Neuronal stem cell (in vitro differentiated cells): ENCODE results near the gene WNT6.

ENCODE experiments used
- DNase-seq: peaks from one replicate; pipeline ENCODE4 v3.0.0-alpha.2; 2013; ENCODE audit warnings: low spot score
- H2AFZ ChIP-seq: one replicate; pipeline ENCODE4 v1.6.1; 2013; ENCODE audit warnings: mild to moderate bottlenecking, low read length, inconsistent platforms
- H2AK5ac ChIP-seq: 2 replicates; pipeline ENCODE4 v1.6.1; 2013; ENCODE audit warnings: low read depth, mild to moderate bottlenecking, inconsistent platforms, low read length, moderate library complexity, mixed read lengths
- H2BK120ac ChIP-seq: 2 replicates; pipeline ENCODE4 v1.6.1; 2013; ENCODE audit warnings: low read depth, mild to moderate bottlenecking, inconsistent platforms, low read length, moderate library complexity, mixed read lengths
- H2BK12ac ChIP-seq: one replicate; pipeline ENCODE4 v1.6.1; 2013; ENCODE audit warnings: low read length, inconsistent platforms
- H2BK15ac ChIP-seq: 2 replicates; pipeline ENCODE4 v1.6.1; 2013; ENCODE audit warnings: mild to moderate bottlenecking, low read length, inconsistent platforms, mixed read lengths
- H2BK5ac ChIP-seq: one replicate; pipeline ENCODE4 v1.6.1; 2013; ENCODE audit warnings: inconsistent platforms, mild to moderate bottlenecking, low read length, moderate library complexity
- H3K14ac ChIP-seq: one replicate; pipeline ENCODE4 v1.6.1; 2013; ENCODE audit warnings: low read length, inconsistent platforms
- H3K18ac ChIP-seq: 2 replicates; pipeline ENCODE4 v1.6.1; 2013; ENCODE audit warnings: low read length, inconsistent platforms
- H3K23ac ChIP-seq: 2 replicates; pipeline ENCODE4 v1.6.1; 2013; ENCODE audit warnings: low read depth, mild to moderate bottlenecking, mixed read lengths, low read length, inconsistent platforms; ENCODE audit not compliant: poor library complexity
- H3K27ac ChIP-seq: replicated peaks from 3 replicates; pipeline ENCODE4 v1.5.1; 2013; ENCODE audit warnings: low read length, inconsistent platforms
- H3K27me3 ChIP-seq, 3 experiments: 2 replicates each; pipeline ENCODE4 v1.6.1; 2013; ENCODE audit warnings: low read length in 3 of 3, mild to moderate bottlenecking in 2 of 3, inconsistent platforms in 1 of 3, low read depth in 1 of 3, mixed read lengths in 1 of 3, moderate library complexity in 1 of 3; ENCODE audit not compliant: control insufficient read depth in 3 of 3, insufficient read depth in 3 of 3
- H3K36me3 ChIP-seq, 2 donors: replicated peaks in 1 of 2; 2 replicates each; pipeline ENCODE4 v1.6.1; 2013; ENCODE audit warnings: low read length in 2 of 2; ENCODE audit not compliant: control insufficient read depth in 2 of 2, insufficient read depth in 2 of 2
- H3K4ac ChIP-seq: 2 replicates; pipeline ENCODE4 v1.6.1; 2013; ENCODE audit warnings: inconsistent platforms, mild to moderate bottlenecking, low read length, moderate library complexity
- H3K4me1 ChIP-seq, 2 donors: 1 replicate in 1 of 2; 2 replicates in 1 of 2; pipeline ENCODE4 v1.6.1; 2013; ENCODE audit warnings: low read length in 2 of 2, low read depth in 1 of 2; ENCODE audit not compliant: control insufficient read depth in 2 of 2, insufficient read depth in 1 of 2
- H3K4me2 ChIP-seq: one replicate; pipeline ENCODE4 v1.6.1; 2013; ENCODE audit warnings: mild to moderate bottlenecking, low read length, inconsistent platforms; ENCODE audit not compliant: insufficient read depth, poor library complexity, severe bottlenecking
- H3K4me3 ChIP-seq, 2 donors: 2 replicates each; pipeline ENCODE4 v1.5.1; 2013; ENCODE audit warnings: low read length in 2 of 2, mild to moderate bottlenecking in 2 of 2, inconsistent platforms in 1 of 2, moderate library complexity in 1 of 2
- H3K79me1 ChIP-seq: one replicate; pipeline ENCODE4 v1.6.1; 2013; ENCODE audit warnings: low read depth, mild to moderate bottlenecking, inconsistent platforms, low read length, moderate library complexity
- H3K9ac ChIP-seq: one replicate; pipeline ENCODE4 v1.6.1; 2013; ENCODE audit warnings: mild to moderate bottlenecking, low read depth, low read length, inconsistent platforms; ENCODE audit not compliant: poor library complexity
- H3K9me3 ChIP-seq, 2 donors: replicated peaks in 1 of 2; 2 replicates each; pipeline versions ENCODE3 to v1.6.1; 2013; ENCODE audit warnings: low read length in 2 of 2, mild to moderate bottlenecking in 2 of 2, inconsistent platforms in 1 of 2, low read depth in 1 of 2, mixed read lengths in 1 of 2, moderate library complexity in 1 of 2; ENCODE audit not compliant: control insufficient read depth in 2 of 2, insufficient read depth in 1 of 2
- H4K8ac ChIP-seq: one replicate; pipeline ENCODE4 v1.6.1; 2013; ENCODE audit warnings: low read depth, mild to moderate bottlenecking, inconsistent platforms, low read length, moderate library complexity
- H4K91ac ChIP-seq: one replicate; pipeline ENCODE4 v1.6.1; 2013; ENCODE audit warnings: low read length, low read depth, mild to moderate bottlenecking, inconsistent platforms; ENCODE audit not compliant: poor library complexity
- WGBS, 2 donors: extraction: QIAGEN DNeasy Blood & Tissue Kit; methylation state at CpG; one replicate each; pipeline ENCODE4 v1.1.7; 2013; ENCODE audit warnings: missing lambda C conversion rate in 2 of 2, mixed read lengths in 1 of 2; ENCODE audit not compliant: insufficient read length in 2 of 2, insufficient replicate concordance in 1 of 2; ENCODE audit errors: extremely low coverage in 2 of 2; 5-methylcytosine and 5-hydroxymethylcytosine counted together

Gene WNT6

DNA sequence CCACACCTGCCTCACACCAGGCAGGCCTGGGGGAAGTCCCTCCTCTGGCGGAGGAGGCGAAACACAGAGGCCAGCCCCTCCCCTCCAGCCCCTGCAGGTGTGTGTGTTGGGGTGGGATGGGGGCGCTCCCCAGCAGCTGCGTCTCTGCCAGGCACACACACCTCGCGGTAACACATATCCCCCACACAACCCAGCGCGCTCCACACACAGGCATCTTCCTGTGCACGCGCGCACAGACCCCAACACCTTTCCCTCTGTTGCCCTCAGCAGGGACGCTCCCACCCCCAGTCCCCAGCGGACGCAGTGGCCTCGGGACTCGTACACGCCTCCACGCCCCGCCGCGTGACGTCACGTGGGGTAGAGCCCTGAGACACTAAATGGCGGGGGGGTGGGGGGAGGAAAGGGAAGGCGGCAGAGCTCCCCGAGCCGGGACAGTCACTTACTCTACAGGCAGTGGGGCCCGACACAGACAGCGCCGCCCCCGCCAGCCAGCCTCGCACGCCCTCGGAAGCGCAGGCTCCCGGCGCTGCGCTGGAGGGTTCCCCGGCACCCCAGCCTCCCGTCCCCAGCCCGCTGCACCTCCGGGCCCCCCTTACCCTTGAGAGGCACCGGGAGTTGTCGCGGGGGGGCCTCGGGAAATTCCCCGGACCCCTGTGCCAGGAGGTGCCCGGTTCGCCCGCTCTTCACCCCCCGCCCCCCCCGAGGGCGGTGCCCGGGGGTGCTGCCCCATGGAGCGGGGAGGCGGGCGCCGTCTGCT is 20.7 kb downstream of the WNT6 start, which contains the start of gene WNT10A:
TSS of gene WNT10A (plus strand) at position 751 of the 757 bp plus-strand sequence. CDS start 144 bp downstream, outside the sequence.
- no peak within 1 kb of the TSS for H3K4ac ChIP-seq
- H3K9ac ChIP-seq: peak within 1 kb of the TSS; percentile 57
- H3K4me2 ChIP-seq: peak within 1 kb of the TSS; percentile 35
- H3K4me1 ChIP-seq: peaks cover 8 to 18% of the 10 kb centered on the region in 2 donors
- H3K27ac ChIP-seq: no peak within 1 kb of the TSS
- H2BK5ac ChIP-seq: peak within 1 kb of the TSS; percentile 31
- DNase-seq: no peak
- no peak within 1 kb of the TSS for H2BK15ac ChIP-seq
- H4K8ac ChIP-seq: no peak within 1 kb of the TSS
- no peak within 1 kb of the TSS for H3K4me3 ChIP-seq
- peak within 1 kb of the TSS; percentile 35 for H3K23ac ChIP-seq
- no peak within 1 kb of the TSS for H4K91ac ChIP-seq
- H2BK12ac ChIP-seq: no peak within 1 kb of the TSS
- peak within 1 kb of the TSS; percentile 46 for H2AK5ac ChIP-seq
- H3K36me3 ChIP-seq: no peaks in the 10 kb centered on the region
- peak within 1 kb of the TSS; percentile 40 for H3K18ac ChIP-seq
- H2BK120ac ChIP-seq: no peak within 1 kb of the TSS
- peaks cover 31 to 98% (median 91%) of the 10 kb centered on the region in 3 experiments for H3K27me3 ChIP-seq
- WGBS, 2 donors: no CpG with 5 or more reads among the region's 58 CpGs
- no peak within 1 kb of the TSS for H2AFZ ChIP-seq
- H3K14ac ChIP-seq: no peak within 1 kb of the TSS
- no peaks in the 10 kb centered on the region for H3K9me3 ChIP-seq
- H3K79me1 ChIP-seq: no peaks in the 10 kb centered on the region

DNA sequence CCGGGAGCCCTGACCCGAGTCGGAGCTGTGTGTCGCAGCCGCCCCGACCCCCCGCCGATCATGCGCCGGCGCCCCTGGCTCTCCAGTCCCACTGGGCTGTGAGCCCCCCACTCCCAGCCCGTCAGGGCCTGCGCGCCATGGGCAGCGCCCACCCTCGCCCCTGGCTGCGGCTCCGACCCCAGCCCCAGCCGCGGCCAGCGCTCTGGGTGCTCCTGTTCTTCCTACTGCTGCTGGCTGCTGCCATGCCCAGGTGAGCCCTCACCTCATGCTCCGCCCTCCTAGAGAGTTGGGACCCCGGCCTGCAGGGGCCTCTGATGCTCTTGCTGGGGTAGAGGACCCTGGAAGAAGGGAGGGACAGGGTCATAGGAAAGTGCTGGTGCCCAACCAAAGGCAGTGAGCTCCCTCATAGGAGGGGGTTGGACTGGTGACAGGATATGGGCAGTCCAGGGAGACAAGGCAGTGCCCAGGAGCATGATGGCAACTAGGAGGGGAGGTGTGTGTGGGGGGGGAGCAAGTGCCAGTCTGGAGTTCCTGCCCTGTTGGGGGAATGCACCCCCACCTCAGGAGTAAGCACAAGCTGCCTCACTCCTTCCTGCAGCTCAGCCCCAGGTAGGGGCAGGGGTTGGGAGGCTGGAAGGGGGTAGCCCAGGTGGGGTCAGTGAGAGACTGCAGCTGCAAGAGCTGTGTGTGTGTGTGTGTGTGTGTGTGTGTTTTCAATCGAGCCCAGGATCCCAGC is 21.4 kb downstream of the WNT6 start:
- Histone ChIP-seq H3K4me2 (no peak overlapping the region), H3K4ac (no peak overlapping the region), H3K9me3 (no peaks in the 10 kb centered on the region), H3K27me3 (peaks cover 31 to 98% (median 91%) of the 10 kb centered on the region in 3 experiments), H3K9ac (no peak overlapping the region), H2BK120ac (no peak overlapping the region), H4K8ac (no peak overlapping the region), H3K18ac (no peak overlapping the region), H2AK5ac (no peak overlapping the region), H3K27ac (no peak overlapping the region), H2BK12ac (no peak overlapping the region), H4K91ac (no peak overlapping the region), H3K4me1 (peaks cover 8 to 19% of the 10 kb centered on the region in 2 donors), H3K14ac (no peak overlapping the region), H2BK5ac (peak overlapping the region; percentile 31), H3K79me1 (no peaks in the 10 kb centered on the region), H2BK15ac (no peak overlapping the region), H2AFZ (no peak overlapping the region), H3K4me3 (no peak overlapping the region), H3K23ac (no peak overlapping the region), H3K36me3 (no peaks in the 10 kb centered on the region)
- no peak for DNase-seq
- whole genome bisulfite sequencing, 2 donors: no CpG with 5 or more reads among the region's 24 CpGs

- H3K4me3 ChIP-seq: no peak overlapping the region
- no peak overlapping the region for H3K4me2 ChIP-seq
- H3K14ac ChIP-seq: no peak overlapping the region
- H2BK120ac ChIP-seq: no peak overlapping the region
- no peak overlapping the region for H3K18ac ChIP-seq
- H2AFZ ChIP-seq: no peak overlapping the region
- H4K91ac ChIP-seq: no peak overlapping the region
- H3K27ac ChIP-seq: no peak overlapping the region
- no peak overlapping the region for H3K23ac ChIP-seq
- no peak overlapping the region for H2BK12ac ChIP-seq
- H3K4ac ChIP-seq: no peak overlapping the region
- H4K8ac ChIP-seq: no peak overlapping the region
- H3K9me3 ChIP-seq: no peaks in the 10 kb centered on the region
- H3K4me1 ChIP-seq: peaks cover 11 to 20% of the 10 kb centered on the region in 2 donors
- H3K9ac ChIP-seq: no peak overlapping the region
- H3K36me3 ChIP-seq: no peaks in the 10 kb centered on the region
- H2BK5ac ChIP-seq: no peak overlapping the region
- H2BK15ac ChIP-seq: no peak overlapping the region
- H2AK5ac ChIP-seq: no peak overlapping the region
- H3K27me3 ChIP-seq: peaks cover 31 to 95% (median 90%) of the 10 kb centered on the region in 3 experiments
- no peak for DNase-seq
- no CpG with 5 or more reads among the region's 13 CpGs for WGBS, 2 donors
- H3K79me1 ChIP-seq: no peaks in the 10 kb centered on the region
Observed at GRCh38 chr2:218881744-218882460, 22.3 kb downstream of the WNT6 start.
